GM12865 (cell line): ENCODE data around the gene MITF.

Experiments
- DNase-seq: peaks from one replicate; pipeline ENCODE4 v3.0.0; 2010; ENCODE audit warnings: low read depth
- H3K4me3 ChIP-seq: 2 replicates; pipeline ENCODE4 v1.5.1; 2011; ENCODE audit warnings: mild to moderate bottlenecking, low read depth, low read length, control low read depth
- CTCF ChIP-seq: IDR thresholded peaks from 2 replicates; pipeline ENCODE4 v1.5.1; 2011; ENCODE audit warnings: low read length, control low read depth, low read depth, inconsistent platforms; ENCODE audit not compliant: insufficient read depth; ENCODE audit errors: missing control alignments

The MITF gene

GRCh38 chr3:69738315-69738714 is 949 bp upstream of the MITF start:
- no peak for TF ChIP-seq CTCF
- DNase-seq: no peak
- no peak overlapping the region for H3K4me3 ChIP-seq

GRCh38 chr3:69738859-69739203 is 433 bp upstream of the MITF start:
- no peak for DNase-seq
- no peak for TF ChIP-seq CTCF
- peak overlapping the region; percentile 85 for H3K4me3 ChIP-seq

GRCh38 chr3:69740103-69741021 is 1.1 kb downstream of the MITF start:
- peak; percentile 11 for DNase-seq
- peak overlapping the region; percentile 85 for H3K4me3 ChIP-seq
- no peak for TF ChIP-seq CTCF

GRCh38 chr3:69741032-69741767 is 1.9 kb downstream of the MITF start:
- DNase-seq: no peak
- no peak overlapping the region for H3K4me3 ChIP-seq
- no peak for TF ChIP-seq CTCF

GRCh38 chr3:69742391-69742790 is 3.1 kb downstream of the MITF start:
- no peak for DNase-seq
- no peak for TF ChIP-seq CTCF
- no peak overlapping the region for H3K4me3 ChIP-seq

GRCh38 chr3:69743975-69744906 is 5.0 kb downstream of the MITF start:
- no peak overlapping the region for H3K4me3 ChIP-seq
- DNase-seq: no peak
- TF ChIP-seq CTCF: no peak
